ENCODE measurements around the gene MIF4GD.

MIF4GD gene

GRCh38 chr17:75315541-75316243 lies 44.7 kb upstream of the MIF4GD start:
- H3F3A ChIP-seq (ENCODE audit: control insufficient read depth, insufficient read depth), result peaks cover 7% of the 10 kb centered on the region
- no peaks in the 10 kb centered on the region for H3K9me3 ChIP-seq (ENCODE audit: control insufficient read depth, insufficient read depth, low read length)
- no peak overlapping the region for H3K4me3 ChIP-seq (ENCODE audit: low read length)
- no peak overlapping the region for H3K27ac ChIP-seq (ENCODE audit: low read depth, low read length)
- H3K36me3 ChIP-seq (ENCODE audit: control insufficient read depth, low read length), result peaks cover 34% of the 10 kb centered on the region
- no peaks in the 10 kb centered on the region for H4K20me1 ChIP-seq (ENCODE audit: control insufficient read depth, insufficient read depth, low read depth, low read length)
- H3K9me2 ChIP-seq (replicated peaks; ENCODE audit: control insufficient read depth, low read length), result no peaks in the 10 kb centered on the region
- H3K4me1 ChIP-seq (ENCODE audit: control insufficient read depth, low read length), result peaks cover 40% of the 10 kb centered on the region
- H3K4me2 ChIP-seq (ENCODE audit: low read length), result no peak overlapping the region
- TF ChIP-seq CTCF (IDR thresholded peaks at IDR 0.05; ENCODE audit: low read depth, low read length, poor library complexity, severe bottlenecking) (no peak), EZH2phosphoT487 (IDR thresholded peaks at IDR 0.05; ENCODE audit: borderline replicate concordance, low read length) (no peak)
- H3K79me2 ChIP-seq (ENCODE audit: control insufficient read depth, low read length), result peaks cover 2% of the 10 kb centered on the region; the same call in 1 of the 2 replicates
- H3K27me3 ChIP-seq (ENCODE audit: control insufficient read depth, low read length), result no peaks in the 10 kb centered on the region

- H4K20me1 ChIP-seq (ENCODE audit: control insufficient read depth, insufficient read depth, low read depth, low read length), result no peaks in the 10 kb centered on the region
- H3K79me2 ChIP-seq (ENCODE audit: control insufficient read depth, low read length), result no peaks in the 10 kb centered on the region
- H3K4me3 ChIP-seq (ENCODE audit: low read length), result no peak overlapping the region
- TF ChIP-seq EZH2phosphoT487 (IDR thresholded peaks at IDR 0.05; ENCODE audit: borderline replicate concordance, low read length) (no peak), CTCF (IDR thresholded peaks at IDR 0.05; ENCODE audit: low read depth, low read length, poor library complexity, severe bottlenecking) (no peak)
- no peaks in the 10 kb centered on the region for H3K27me3 ChIP-seq (ENCODE audit: control insufficient read depth, low read length)
- H3K27ac ChIP-seq (ENCODE audit: low read depth, low read length), result no peak overlapping the region
- H3K36me3 ChIP-seq (ENCODE audit: control insufficient read depth, low read length), result peaks cover 17% of the 10 kb centered on the region
- no peak overlapping the region for H3K4me2 ChIP-seq (ENCODE audit: low read length)
- H3K9me2 ChIP-seq (replicated peaks; ENCODE audit: control insufficient read depth, low read length), result no peaks in the 10 kb centered on the region
- H3F3A ChIP-seq (ENCODE audit: control insufficient read depth, insufficient read depth), result peaks cover 4% of the 10 kb centered on the region; the same call in 1 of the 2 replicates
- H3K4me1 ChIP-seq (ENCODE audit: control insufficient read depth, low read length), result peaks cover 27% of the 10 kb centered on the region
- H3K9me3 ChIP-seq (ENCODE audit: control insufficient read depth, insufficient read depth, low read length), result no peaks in the 10 kb centered on the region
Observed at GRCh38 chr17:75313941-75314551, 43.0 kb upstream of the MIF4GD start.

GRCh38 chr17:75308732-75309629 lies 38.0 kb upstream of the MIF4GD start:
- no peaks in the 10 kb centered on the region for H3F3A ChIP-seq (ENCODE audit: control insufficient read depth, insufficient read depth)
- H3K4me3 ChIP-seq (ENCODE audit: low read length), result no peak overlapping the region
- H3K9me2 ChIP-seq (replicated peaks; ENCODE audit: control insufficient read depth, low read length), result no peaks in the 10 kb centered on the region
- H3K4me2 ChIP-seq (ENCODE audit: low read length), result no peak overlapping the region
- H3K36me3 ChIP-seq (ENCODE audit: control insufficient read depth, low read length), result no peaks in the 10 kb centered on the region
- no peaks in the 10 kb centered on the region for H3K9me3 ChIP-seq (ENCODE audit: control insufficient read depth, insufficient read depth, low read length)
- peaks cover 20% of the 10 kb centered on the region for H3K4me1 ChIP-seq (ENCODE audit: control insufficient read depth, low read length)
- H3K27ac ChIP-seq (ENCODE audit: low read depth, low read length), result no peak overlapping the region
- H3K27me3 ChIP-seq (ENCODE audit: control insufficient read depth, low read length), result no peaks in the 10 kb centered on the region
- no peaks in the 10 kb centered on the region for H4K20me1 ChIP-seq (ENCODE audit: control insufficient read depth, insufficient read depth, low read depth, low read length)
- no peaks in the 10 kb centered on the region for H3K79me2 ChIP-seq (ENCODE audit: control insufficient read depth, low read length)
- TF ChIP-seq EZH2phosphoT487 (IDR thresholded peaks at IDR 0.05; ENCODE audit: borderline replicate concordance, low read length), result no peak
- no peak for TF ChIP-seq CTCF (IDR thresholded peaks at IDR 0.05; ENCODE audit: low read depth, low read length, poor library complexity, severe bottlenecking)

All from DOHH2 (cell line).